SU-DHL-6 (cell line): ENCODE results near the gene BAIAP2L2.

Experiments
- CTCF ChIP-seq: fragments of 200-600 bp; sonication (generic); IDR thresholded peaks from one replicate; pipeline ENCODE4 v1.5.1; 2017; ENCODE audit warnings: antibody characterized with exemption, mild to moderate bottlenecking, low read length, moderate library complexity; ENCODE audit not compliant: insufficient read depth, poor library complexity, severe bottlenecking
- EZH2phosphoT487 ChIP-seq: fragments of 200-600 bp; sonication (generic), shearing (Covaris generic); conservative IDR thresholded peaks from 2 replicates; pipeline ENCODE4 v1.6.1; 2018; ENCODE audit warnings: mild to moderate bottlenecking, antibody characterized with exemption, low read length, moderate library complexity, mixed read lengths

- TF ChIP-seq CTCF = no peak
- no peak for TF ChIP-seq EZH2phosphoT487
These were observed 30.9 kb upstream of the BAIAP2L2 start for GRCh38 chr22:38141217-38141973.
